Measurements from ENCODE around the gene TBC1D3B.
"Not testable (repeated sequence)": the region's sequence is repeated elsewhere in the genome, so short reads cannot be mapped to it uniquely, and the experiment has no call there.

TBC1D3B gene

DNA sequence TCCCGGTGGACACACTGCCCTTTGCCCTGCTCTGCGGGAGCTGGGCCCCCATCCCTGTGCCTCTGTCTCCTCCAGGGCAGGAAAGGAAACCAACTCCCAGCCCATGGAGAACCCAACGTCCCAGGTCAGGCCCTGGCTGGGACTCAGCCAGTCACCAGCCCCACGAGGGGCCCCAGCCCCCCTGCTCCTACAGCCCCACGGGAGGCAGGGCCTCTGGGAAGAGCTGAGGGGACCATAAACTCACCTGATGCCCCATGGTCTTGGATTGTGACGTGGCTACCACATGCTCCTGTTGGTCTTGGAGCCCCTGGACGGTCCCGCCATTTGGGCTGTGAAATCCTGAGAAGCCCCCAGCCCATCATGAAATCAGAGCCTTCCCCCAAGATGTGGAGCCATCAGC is 7.6 kb downstream of the TBC1D3B start:
- DNase-seq: not testable (repeated sequence)

DNA sequence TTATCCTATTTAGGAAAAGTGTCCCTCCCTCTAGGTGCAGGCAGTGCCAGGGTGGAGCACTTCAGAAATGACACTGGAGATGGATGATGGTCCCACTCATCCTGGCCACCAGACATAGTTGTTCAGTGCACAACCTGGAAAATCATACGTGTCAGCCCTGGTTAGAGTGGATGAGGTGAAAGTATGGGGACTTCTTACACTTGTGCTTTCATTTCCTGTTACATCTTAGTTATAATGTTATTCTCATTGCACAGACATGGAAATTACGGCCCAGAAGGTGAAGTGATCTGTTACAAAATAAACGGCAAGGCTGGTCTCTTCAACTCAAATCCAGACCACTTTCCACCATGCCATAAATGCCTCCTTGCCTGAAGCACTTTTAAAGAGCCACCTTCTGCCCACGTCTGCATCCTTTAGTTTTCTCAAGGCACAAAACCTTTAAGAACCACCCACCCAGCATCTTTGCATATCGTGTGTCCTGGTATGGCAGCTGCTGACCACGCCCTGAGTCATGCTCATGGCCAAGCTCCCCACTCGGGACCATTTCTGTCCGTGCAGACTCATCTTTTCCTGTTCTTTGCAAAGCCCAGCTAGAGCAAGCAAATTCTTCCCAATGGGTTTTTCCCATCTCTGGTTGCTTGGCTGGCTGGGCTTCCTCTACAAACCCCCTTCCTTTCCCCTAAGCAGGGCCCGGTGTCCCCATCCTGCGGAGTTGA is 22.4 kb downstream of the TBC1D3B start:
- no peak for DNase-seq

DNA sequence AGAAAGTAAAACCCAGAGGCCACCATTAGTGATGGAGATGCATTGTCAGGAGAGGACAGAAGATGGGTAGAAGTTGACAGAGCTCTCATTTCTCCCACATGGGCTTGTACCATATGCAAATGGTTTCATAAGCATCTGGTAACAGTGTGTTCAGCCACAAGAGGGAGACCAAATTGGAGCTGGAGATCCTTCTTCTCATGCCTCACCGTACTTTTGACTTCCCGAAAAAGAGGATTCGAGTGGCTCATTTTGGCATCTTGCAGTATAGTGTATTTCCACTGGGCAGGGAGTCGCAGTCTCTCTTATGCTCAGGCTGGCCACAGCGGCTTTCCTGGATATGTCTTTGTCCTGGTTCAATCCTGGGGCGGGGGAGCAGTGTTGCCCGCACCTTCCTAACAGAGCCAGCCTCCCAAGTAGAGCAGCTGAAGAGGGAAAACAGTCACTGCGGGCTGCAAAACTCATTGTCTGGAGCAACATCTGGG is 23.8 kb downstream of the TBC1D3B start:
- no peak for DNase-seq

DNA sequence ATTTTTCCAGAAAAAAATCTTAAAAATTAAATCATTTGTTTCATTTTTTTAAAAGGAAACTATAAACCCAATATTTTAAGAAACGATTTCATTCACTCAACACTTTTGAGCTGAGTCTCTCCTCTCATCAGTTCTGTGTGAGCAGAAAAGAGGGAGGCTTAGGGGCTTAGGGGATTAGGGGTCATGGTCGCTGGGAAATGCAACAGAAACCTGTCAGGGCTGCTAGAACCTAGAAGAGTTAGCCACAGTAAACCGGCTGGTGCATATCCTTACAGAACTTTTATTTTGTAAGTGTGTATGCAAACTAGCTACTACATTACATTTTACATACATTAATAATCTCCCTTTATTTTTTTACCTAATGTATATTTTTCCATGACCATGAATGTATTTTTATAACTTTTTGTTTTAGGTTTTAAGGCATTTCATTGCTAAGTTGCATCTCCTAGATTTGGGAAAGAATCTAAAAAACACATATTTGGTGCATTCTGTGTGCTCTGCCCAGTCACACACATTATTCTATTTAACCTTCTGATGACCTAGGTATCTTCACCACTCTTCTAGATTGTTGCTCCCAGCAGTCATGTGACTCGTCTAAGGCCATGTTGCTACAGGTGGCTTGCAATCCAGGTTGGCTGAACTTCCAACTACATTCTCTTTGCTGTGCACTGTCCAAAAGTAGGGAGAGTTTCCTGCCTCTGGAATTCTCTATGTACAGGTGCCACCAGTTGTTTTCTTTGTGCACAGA is 24.4 kb downstream of the TBC1D3B start:
- DNase-seq: no peak

DNA sequence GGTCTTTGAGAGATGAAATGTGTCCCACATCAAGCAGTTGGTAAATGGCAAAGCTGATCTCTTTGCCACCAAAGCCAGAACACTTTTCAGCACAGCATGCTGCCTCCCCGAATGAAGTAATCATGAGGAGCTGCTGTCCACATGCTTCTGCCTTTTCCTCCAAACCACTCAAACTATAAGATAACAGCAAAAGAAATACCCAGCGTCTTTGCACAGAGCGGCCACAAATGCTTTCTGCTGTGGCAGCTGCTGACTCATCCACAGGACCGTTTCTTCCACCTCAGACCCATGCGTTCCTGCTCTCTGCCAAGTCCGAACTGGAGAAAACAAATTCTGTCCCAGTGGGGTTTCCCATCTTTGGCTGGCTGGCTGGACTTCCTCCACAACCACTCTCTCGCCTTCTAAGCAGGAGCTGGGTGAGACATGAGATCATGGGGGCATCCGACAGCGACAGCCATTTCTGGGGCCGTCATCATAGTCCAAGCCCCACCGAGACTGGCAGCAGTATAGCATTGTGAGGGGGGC is 27.1 kb downstream of the TBC1D3B start:
- no peak for DNase-seq

DNA sequence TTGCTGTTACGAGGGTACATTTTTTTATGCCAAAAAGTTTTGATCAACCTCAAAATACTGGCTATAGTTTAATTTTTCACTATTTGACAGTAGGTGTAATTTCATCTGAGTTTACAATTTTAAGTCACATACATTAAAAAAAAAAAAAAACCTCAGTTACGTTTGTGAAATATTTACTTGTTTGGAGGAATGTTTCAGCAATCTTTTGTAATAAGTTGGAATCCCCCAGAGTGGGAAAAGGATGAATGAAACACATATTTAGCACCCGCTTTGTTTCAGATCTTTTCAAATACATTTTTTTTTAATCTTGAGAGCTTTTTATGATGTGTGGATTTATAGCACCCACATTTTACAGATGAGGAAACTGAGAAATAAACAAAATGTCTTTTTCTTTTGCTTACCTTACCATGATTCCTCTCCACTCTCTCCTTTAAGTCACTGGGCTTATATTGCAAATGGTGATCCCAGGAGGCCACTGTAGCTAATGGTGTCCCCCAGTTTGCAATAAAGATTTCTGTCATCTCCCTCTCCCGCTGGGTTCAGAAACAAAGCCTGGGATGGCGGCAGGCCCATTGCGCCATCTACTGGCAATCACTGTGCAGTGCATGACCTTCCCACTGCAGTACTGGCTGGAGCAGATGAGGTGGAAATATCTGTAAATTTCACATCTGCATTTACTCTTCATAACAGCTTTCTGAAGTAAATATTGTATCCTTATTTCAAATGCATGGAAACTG is 27.7 kb downstream of the TBC1D3B start:
- DNase-seq: peak; percentile 64

DNA sequence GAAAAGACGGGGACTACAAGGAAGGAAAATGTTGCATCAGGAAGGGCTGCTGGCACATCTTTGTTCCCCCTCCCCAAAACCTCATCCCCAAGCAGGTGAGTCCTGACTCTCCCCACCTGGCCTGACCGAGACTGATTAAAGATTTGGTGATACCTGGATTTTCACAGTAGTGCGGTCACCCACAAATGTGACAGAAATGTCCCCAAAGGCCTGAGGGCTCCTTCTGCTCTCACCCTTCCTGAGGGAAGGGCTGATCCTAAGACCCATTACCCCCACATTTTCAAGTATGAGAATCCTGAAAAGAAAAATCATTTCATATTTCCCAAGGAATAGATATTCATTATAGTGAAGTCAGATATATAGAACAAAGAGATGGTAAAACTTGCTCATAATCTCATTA is 28.8 kb downstream of the TBC1D3B start:
- DNase-seq: no peak

DNA sequence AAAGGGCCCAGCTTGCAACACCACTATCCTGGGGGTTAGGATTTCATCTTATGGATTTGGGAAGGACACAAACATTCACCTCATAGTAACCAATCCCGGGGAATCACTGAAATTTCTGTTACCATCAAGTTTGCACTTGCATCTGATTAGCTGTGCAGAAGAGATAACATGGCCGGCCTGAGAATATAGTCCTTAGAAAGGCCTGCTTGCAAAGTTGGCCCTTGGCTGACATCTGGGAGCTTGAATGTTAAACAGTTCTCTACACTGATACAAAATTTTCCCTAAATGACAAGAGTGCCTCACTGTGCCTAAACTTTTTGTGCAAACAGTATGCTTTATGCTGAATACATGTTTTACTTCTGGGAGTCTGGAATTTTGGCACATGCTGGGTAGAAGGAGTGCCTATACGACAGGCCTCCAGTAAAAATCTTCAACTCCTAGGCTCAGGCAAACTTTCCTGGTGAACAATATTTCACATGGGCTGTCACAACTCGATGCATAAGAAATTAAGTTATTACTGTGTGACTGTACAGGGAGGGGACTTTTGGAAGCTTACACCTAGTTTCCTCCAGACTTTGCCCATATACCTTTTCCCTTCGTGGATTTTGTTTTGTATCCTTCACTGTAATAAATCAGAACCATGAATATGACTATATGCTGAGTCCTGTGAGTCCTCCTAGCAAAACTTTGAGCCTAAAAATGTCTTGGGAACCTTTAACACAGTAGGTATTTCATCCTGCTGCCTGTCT is 31.3 kb downstream of the TBC1D3B start:
- DNase-seq: no peak

DNA sequence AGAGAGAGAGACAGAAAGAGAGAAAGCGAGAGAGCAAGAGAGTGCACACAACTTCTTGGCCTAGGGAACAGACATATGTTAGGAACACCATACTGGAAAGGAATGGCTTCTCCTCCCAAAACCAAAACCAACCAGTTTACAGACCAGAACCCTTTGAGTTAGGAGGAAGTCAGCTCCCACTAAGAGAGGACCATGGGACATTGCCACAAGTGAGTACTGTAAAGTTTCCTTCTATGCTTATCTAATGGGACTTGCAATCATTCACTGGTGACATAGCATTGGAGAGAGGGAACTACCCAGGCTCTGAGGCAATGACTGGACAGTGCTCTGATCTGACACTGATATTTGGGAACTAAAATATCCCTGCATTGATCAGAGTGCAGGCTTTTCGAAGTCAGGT is 32.4 kb downstream of the TBC1D3B start:
- no peak for DNase-seq

DNA sequence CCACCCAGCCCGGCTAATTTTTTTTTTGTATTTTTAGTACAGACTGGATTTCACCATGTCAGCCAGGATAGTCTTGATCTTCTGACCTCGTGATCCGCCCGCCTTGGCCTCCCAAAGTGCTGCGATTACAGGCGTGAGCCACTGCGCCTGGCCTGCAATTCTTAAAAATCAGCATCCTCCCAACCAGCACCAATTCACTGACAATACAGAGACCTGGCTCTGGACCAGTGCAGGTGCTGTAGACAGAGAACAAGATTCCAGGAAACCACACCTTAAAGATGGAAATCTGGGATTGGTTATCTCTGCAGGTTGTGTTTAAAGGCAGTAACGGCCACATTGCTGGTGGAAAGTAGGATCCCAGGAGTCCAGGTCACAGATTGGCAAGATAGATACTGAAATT is 33.6 kb downstream of the TBC1D3B start:
- no peak for DNase-seq

DNA sequence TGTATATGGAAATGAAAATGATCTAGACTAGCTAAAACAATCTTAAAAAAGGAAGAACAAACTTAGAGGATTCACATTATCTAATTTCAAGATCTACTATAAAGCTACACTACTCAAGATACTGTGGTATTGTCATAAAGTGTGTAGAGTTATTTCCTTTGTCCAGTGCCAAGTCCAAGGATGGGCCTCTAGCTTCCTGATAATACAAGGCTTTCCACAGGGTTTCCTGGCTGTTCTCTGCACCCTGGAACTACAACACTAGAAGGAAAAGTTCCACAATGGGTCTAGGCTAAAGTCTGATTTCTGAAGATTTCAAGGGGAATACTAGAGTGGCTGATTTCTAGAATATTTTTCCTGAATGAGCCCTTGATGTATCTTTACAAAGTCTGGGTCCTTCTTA is 34.2 kb downstream of the TBC1D3B start:
- DNase-seq: no peak

DNA sequence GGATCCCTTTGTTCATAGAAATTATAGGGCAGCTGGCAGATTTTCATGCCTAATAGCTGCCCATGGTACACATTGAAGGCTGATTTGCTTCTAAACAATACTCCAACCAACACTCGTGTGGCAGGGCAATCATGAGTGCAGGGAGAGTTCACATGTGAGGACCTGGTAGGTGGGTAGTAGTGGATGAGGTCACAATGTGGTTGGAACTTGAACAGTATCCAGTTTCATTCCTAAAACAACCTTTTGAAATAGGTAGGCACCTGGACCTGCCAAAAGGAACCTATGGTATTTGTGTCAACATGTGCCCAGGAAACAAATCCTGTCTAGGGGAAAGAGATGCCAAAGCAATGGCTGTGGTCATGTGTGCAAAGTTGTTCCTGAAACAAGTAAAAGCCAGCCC is 40.0 kb downstream of the TBC1D3B start:
- DNase-seq: no peak

DNA sequence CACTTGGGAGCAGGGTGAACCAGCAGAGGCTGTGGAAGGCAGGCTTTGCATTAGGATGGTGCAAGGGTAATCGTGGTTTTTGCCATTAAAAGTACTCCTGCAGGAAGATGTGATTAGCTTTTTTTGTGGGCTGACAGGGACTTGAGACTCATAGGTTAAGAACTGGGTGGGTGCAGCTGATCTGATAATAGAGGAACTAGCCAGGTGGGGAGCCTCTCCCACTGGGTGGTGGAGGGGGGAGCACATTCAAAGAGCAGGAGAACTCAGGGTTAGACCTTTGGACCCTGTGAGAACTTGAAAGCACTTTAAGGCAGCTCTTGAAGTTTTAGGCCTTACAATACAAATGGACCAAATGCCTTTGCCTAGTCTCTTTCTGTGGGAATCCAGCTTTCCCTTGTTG is 40.4 kb downstream of the TBC1D3B start:
- no peak for DNase-seq

DNA sequence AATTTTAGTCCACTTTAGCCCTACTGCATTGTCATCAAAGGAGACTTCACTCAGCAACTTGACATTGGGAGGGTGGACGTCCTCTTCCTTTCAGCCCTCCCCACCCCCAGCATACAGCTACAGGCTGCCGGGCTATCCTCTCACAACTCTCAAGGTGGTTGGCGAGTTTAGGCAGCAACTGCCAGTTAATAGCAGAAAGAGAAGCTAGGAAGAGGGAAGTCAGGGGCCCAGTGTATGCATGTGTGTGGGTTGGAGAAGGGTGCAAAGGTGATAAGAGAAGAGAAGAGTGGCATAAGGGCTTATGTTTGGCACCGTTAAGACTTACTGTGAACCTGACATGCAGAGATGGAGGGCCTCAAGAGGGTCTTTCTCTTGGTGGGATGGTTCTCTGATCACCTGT is 41.0 kb downstream of the TBC1D3B start:
- no peak for DNase-seq

DNA sequence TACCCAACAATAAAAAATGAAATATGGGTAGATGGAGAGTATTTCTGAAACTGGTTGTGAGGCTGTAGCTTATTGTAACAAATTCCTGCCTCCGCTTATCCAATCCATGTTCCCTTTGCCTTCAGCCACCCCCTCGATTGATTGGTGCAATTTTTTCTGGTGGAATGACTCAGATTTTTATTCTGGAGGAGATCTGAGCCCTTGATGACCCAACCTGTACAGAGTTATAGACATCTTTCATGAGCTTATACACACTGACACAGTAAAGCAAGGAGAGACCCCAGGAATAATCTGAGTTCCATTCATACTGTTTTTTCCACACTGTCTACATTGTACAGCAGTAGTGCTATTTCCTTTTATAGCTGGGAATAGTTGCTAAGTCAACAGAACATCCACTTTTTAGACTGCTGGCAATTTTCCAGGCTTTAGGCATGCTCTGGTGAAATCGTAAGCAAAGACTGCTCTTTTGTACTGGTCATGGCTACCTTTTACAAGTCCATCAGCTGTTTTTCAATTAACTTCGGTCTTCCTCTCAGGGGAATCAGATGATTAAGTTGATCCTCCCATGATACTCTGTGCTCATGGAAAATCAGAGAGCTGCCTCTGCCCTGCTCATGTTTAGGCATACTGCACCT is 42.7 kb downstream of the TBC1D3B start:
- DNase-seq: no peak

DNA sequence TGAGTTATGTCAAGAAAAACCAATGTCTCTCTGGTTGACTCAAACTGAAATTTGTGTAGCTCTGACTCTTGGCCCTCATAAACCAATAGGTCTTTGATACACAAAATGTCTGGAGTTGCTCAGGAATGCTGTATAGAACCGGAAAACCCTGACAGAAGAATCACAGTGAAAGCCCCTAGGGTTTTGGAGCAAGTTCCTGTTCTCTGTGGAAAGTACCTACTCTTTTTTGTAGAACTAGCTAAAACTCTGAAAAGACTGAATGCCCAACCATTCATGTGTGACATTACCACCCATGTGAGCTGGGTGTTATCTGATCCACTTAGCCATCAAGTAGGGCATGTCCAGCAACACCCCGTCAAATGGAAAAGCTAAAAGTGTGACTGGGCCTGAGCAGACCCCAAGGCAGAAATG is 44.0 kb downstream of the TBC1D3B start:
- DNase-seq: no peak

DNA sequence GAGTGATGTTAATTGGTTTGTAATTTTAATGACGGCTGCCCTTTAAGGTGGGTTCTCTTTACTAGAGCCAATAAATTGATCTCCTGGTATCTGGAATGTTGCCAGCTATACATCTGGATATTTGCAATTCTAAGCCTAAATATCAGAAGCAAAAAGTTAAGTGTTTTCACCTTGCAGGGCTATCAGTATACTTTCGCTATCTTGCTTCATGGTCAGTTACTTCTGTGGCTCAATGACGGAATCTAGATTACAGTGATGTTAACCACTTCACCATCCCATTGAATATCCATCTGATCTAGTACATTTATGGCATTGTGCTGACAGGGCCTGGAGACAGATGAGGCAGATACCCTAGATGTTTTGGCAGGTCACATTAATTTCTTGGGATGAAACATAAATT is 44.5 kb downstream of the TBC1D3B start:
- DNase-seq: no peak

DNA sequence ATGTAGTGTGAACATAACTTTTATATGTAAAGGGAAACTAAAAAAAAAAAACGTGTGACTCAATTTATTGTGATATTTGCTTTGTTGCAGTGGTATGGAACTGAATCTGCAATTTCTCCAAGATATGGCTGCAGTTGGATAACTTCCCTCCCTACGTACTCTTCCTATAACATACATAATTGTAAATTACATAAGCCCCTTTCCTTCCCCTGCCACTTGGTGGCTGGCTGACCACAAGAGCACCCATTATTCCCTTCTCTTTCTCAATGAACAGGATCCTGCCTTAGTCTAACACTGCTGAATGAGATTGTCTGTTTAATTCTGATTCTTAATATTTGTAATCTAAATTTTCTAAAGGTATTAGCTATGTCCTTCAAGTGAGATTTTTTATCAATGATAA is 45.0 kb downstream of the TBC1D3B start:
- no peak for DNase-seq

DNA sequence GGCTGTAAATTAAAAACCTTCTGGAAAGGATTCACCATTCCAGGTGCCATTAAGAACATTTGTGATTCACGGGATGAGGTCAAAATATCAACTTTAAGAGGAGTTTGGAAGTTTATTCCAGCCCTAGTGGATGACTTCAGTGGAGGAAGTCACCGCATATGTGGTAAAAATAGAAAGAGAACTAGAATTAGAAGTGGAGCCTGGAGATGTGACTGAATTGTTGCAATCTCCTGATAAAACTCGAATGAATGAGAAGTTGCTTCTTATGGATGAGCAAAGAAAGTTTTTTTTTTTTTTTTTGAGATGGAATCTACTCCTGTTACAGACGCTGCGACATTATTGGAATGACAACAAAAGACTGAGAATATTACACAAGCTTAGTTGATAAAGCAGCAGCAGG is 46.1 kb downstream of the TBC1D3B start:
- DNase-seq: no peak

DNA sequence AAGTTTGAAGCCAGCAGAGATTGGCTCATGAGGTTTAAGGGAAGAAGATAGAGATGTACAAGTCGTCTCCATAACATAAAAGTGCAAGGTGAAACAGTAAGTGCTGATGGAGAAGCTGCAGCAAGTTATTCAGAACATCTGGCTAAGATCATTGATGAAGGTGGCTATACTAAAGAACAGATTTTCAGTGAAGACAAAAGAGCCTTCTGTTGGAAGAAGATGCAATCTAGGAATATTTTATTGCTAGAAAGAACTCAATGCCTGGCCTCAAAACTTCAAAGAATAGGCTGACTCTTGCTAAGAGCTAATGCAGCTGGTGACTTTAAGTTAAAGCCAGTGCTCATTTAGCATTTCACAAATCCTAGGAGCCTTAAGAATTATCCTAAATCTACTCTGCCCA is 46.8 kb downstream of the TBC1D3B start:
- DNase-seq: no peak

DNA sequence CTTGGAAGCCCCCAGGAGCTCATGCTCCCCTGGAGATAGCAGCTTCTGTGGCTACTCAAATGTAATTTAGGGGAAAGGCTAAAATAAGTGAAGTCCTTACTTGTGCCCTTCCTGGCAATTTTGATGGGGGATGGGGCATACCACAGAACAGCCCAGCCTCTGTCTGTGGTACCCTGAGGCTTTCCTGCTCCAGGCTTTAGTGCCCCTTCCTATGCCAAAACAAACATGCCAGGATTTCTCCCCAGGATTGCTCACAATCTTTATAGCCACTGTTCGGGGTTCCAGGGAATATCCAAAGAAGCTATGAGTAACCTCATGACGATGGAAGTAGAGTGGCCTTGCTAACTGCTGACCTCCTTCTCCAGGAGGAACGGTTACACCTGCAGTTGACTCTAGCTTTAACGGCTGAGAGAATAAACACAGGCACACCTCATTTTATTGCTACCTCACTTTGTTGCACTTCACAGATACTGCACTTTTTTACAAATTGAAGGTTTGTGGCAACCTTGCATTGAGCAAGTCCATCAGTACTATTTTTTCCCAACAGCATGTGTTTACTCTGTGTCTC is 47.9 kb downstream of the TBC1D3B start:
- DNase-seq: no peak

DNA sequence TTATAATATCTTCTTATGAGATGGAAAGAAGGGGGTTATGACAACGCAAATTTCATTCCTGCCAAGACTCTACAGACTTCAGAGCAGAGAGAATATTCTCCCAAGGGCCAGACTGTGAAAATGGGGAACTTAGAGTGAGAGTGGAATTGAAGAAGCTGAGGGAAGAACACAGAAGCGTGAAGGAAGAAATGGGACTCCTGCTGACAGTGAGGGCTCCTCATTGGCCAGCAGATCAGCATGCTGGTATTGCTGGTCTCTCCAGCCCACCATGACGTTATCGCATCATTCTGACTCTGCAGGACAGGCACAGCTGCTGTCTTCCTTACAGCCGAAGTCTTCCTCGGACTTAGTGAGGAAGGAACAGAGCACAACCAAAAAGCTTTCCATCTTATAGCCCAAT is 48.5 kb downstream of the TBC1D3B start:
- no peak for DNase-seq
